K562 (cell line): ENCODE measurements around the gene BIRC7. TPM values are rescaled to one million over a fixed set of nuclear protein-coding genes. Genes with fewer than 3 reads are reported as not detected.

Experiments used
- BRD4 ChIP-seq: fragments of 200-600 bp; sonication (generic); IDR thresholded peaks from 2 replicates; pipeline ENCODE4 v1.6.1; 2017; ENCODE audit warnings: inconsistent platforms
- CHD1 ChIP-seq: fragments of 200-600 bp; sonication (generic); IDR thresholded peaks from one replicate; pipeline ENCODE4 v1.6.1; 2012; ENCODE audit warnings: mild to moderate bottlenecking, moderate library complexity, low read length, inconsistent platforms
- DEAF1 ChIP-seq: fragments of 450-650 bp; formaldehyde crosslinking; IDR thresholded peaks from 2 replicates; pipeline ENCODE4 v1.4.0; 2020; ENCODE audit warnings: mild to moderate bottlenecking, moderate library complexity
- ID3 ChIP-seq, 2 experiments: fragments of 250-450 bp in 1 of 2; fragments of 450-650 bp in 1 of 2; sonication (Bioruptor Pico) in 1 of 2; IDR thresholded peaks; 2 replicates each; pipeline versions ENCODE4 v1.6.1 to v1.8.0; 2016 to 2021; ENCODE audit warnings: mild to moderate bottlenecking in 2 of 2, moderate library complexity in 2 of 2, missing compliant biosample characterization in 1 of 2, missing genetic modification characterization in 1 of 2
- NR2F6 ChIP-seq: fragments of 450-650 bp; formaldehyde crosslinking; IDR thresholded peaks from 2 replicates; pipeline ENCODE4 v1.4.0; 2020; ENCODE audit warnings: mild to moderate bottlenecking
- RAD21 ChIP-seq, 2 experiments: fragments of 250-450 bp in 1 of 2; fragments of 450-650 bp in 1 of 2; sonication (Bioruptor Pico) in 1 of 2; formaldehyde crosslinking in 1 of 2; IDR thresholded peaks in 1 of 2; conservative IDR thresholded peaks in 1 of 2; 2 replicates each; pipeline versions ENCODE4 v1.4.0 to v1.8.0; 2020 to 2022; ENCODE audit warnings: mild to moderate bottlenecking in 2 of 2, moderate library complexity in 1 of 2
- UBTF ChIP-seq, 2 experiments: IDR thresholded peaks; 2 replicates each; pipeline ENCODE4 v1.6.1; 2012; ENCODE audit warnings: improper control_type of control experiment in 2 of 2, low read depth in 2 of 2, low read length in 2 of 2, borderline replicate concordance in 1 of 2
- ZBTB40 ChIP-seq, 2 experiments: fragments of 450-650 bp in 1 of 2; sonication (generic) in 1 of 2; formaldehyde crosslinking in 1 of 2; IDR thresholded peaks; 2 replicates each; pipeline versions ENCODE4 v1.7.1 to v1.9.0; 2016 to 2022; ENCODE audit warnings: inconsistent platforms in 1 of 2, mild to moderate bottlenecking in 1 of 2, missing genetic modification reagents in 1 of 2
- ZBTB7A ChIP-seq: IDR thresholded peaks from 2 replicates; pipeline ENCODE4 v1.6.1; 2011; ENCODE audit warnings: low read depth, mild to moderate bottlenecking, low read length, moderate library complexity, borderline replicate concordance; ENCODE audit not compliant: control insufficient read depth
- polyA plus RNA-seq, 8 experiments: library from polyadenylated mRNA; depleted of rRNA in 4 of 8; stranded (reverse) in 5 of 8; unstranded in 3 of 8; fragments of >200 nt; fragmentation: Nextera tagmentation in 2 of 8; fragmentation: Illumina TruSeq in 1 of 8; extraction: Ambion mirVana in 2 of 8; extraction: Trizol in 1 of 8; gene quantifications; 2 replicates each; pipeline versions ENCODE4 v1.2.1 to v1.2.3, GENCODE V29; 2011 to 2014; ENCODE audit warnings: inconsistent platforms in 1 of 8, missing spikeins in 1 of 8
- total RNA-seq, 7 experiments: library from RNA; depleted of rRNA in 6 of 7; stranded (reverse); fragments of >200 nt in 6 of 7; fragmentation: Illumina TruSeq in 2 of 7; extraction: Trizol in 2 of 7; gene quantifications; 2 replicates each; pipeline versions ENCODE4 v1.2.1 to v1.2.3, GENCODE V29; 2011 to 2021; ENCODE audit warnings: low replicate concordance in 1 of 7

BIRC7 gene
- total and polyA plus RNA-seq, 9 of the 15 experiments (the other 6 are each of a cell fraction or from before 2014, with no cell fraction given) = 0.14 to 0.19 (median 0.16) TPM; not detected in 5

- no peak for TF ChIP-seq DEAF1 (CRISPR knock-in tag)
- TF ChIP-seq ZBTB40 (IDR thresholded peaks at IDR 0.05) = peak; percentile 75
- no peak for TF ChIP-seq ZBTB40 (CRISPR knock-in tag; IDR thresholded peaks at IDR 0.05)
- peak; percentile 57 for TF ChIP-seq CHD1
- TF ChIP-seq ZBTB7A = peak; percentile 74; the same call in 1 of the 2 replicates
- TF ChIP-seq ID3 (CRISPR knock-in tag; IDR thresholded peaks at IDR 0.05) = no peak
- no peak for TF ChIP-seq ID3 (tag; IDR thresholded peaks at IDR 0.05)
- 0 out of 2 replicates have a peak, but pooled peaks have one; percentile 62 for TF ChIP-seq BRD4
- TF ChIP-seq RAD21 (CRISPR knock-in tag; conservative IDR thresholded peaks at IDR 0.05 in 1 of 2, IDR thresholded peaks at IDR 0.05 in 1 of 2) = peak in 1 of 2 experiments; percentile 30; a peak in 2 of 4 replicates
- 0 out of 4 replicates have a peak, but pooled peaks of 1 of the 2 experiments have one; percentile 35 for TF ChIP-seq UBTF (IDR thresholded peaks at IDR 0.05; ENCODE audit: borderline replicate concordance in 1 of 2, low read depth in 2 of 2, low read length in 2 of 2)
- TF ChIP-seq NR2F6 (CRISPR knock-in tag) = no peak
Observed at GRCh38 chr20:63215101-63216040, 20.3 kb upstream of the BIRC7 start (continued).
